ENCODE data around the gene C13orf46.

GRCh38 chr13:114013336-114013735 lies 39.5 kb upstream of the C13orf46 start:
- no peak for TF ChIP-seq CTCF (conservative IDR thresholded peaks at IDR 0.05 in 1 of 2, IDR thresholded peaks at IDR 0.05 in 1 of 2; ENCODE audit: low read depth in 1 of 2, low read length in 2 of 2)
- no peak for TF ChIP-seq EZH2 (IDR thresholded peaks at IDR 0.05; ENCODE audit: low read length, missing control alignments)

Data from fibroblast of lung (primary cell).